ENCODE measurements around the gene EPHA5. TPM values are rescaled to one million over a fixed set of nuclear protein-coding genes. Genes with fewer than 3 reads are reported as not detected.

The EPHA5 gene
- total RNA-seq, 1 experiment from 2014 or later = 0.04 TPM

DNA sequence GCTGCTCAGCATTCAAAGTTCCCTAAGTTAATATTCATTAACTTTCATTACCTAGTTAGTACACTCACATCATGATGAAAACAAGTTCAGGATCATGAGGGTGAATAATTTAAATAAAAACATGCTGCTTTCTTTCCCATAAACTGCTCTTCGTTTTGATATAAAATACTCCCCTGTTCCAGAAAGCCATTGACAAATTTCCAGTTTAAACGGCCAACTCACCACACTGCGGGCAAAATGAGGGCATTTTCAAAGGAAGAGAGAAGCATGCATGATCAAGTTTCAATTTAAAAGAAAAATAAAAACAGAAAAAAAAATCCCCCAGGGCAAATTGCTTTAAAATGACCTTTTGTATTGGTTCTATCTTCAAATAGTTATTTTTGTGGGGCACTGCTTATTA is 69.6 kb downstream of the EPHA5 start (continued):
- TF ChIP-seq, protein P1, sequence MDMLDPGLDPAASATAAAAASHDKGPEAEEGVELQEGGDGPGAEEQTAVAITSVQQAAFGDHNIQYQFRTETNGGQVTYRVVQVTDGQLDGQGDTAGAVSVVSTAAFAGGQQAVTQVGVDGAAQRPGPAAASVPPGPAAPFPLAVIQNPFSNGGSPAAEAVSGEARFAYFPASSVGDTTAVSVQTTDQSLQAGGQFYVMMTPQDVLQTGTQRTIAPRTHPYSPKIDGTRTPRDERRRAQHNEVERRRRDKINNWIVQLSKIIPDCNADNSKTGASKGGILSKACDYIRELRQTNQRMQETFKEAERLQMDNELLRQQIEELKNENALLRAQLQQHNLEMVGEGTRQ (CRISPR knock-in tag; IDR thresholded peaks at IDR 0.05) = no peak
- TF ChIP-seq TEAD1 (CRISPR knock-in tag; IDR thresholded peaks at IDR 0.05) = no peak
- no peak for TF ChIP-seq ZNF671 (CRISPR knock-in tag; IDR thresholded peaks at IDR 0.05)
- no peak for TF ChIP-seq CREM (CRISPR knock-in tag; IDR thresholded peaks at IDR 0.05)
- TF ChIP-seq ESRRA (CRISPR knock-in tag; IDR thresholded peaks at IDR 0.05; ENCODE audit: borderline replicate concordance) = no peak
- TF ChIP-seq ELF4 (CRISPR knock-in tag; IDR thresholded peaks at IDR 0.05; ENCODE audit: low read depth) = no peak
- TF ChIP-seq, protein P2, sequence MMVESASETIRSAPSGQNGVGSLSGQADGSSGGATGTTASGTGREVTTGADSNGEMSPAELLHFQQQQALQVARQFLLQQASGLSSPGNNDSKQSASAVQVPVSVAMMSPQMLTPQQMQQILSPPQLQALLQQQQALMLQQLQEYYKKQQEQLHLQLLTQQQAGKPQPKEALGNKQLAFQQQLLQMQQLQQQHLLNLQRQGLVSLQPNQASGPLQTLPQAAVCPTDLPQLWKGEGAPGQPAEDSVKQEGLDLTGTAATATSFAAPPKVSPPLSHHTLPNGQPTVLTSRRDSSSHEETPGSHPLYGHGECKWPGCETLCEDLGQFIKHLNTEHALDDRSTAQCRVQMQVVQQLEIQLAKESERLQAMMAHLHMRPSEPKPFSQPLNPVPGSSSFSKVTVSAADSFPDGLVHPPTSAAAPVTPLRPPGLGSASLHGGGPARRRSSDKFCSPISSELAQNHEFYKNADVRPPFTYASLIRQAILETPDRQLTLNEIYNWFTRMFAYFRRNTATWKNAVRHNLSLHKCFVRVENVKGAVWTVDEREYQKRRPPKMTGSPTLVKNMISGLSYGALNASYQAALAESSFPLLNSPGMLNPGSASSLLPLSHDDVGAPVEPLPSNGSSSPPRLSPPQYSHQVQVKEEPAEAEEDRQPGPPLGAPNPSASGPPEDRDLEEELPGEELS (CRISPR knock-in tag; IDR thresholded peaks at IDR 0.05) = no peak
- TF ChIP-seq JAZF1 (CRISPR knock-in tag; IDR thresholded peaks at IDR 0.05) = no peak
- no peak for TF ChIP-seq SMAD4 (CRISPR knock-in tag; IDR thresholded peaks at IDR 0.05)
- no peak for TF ChIP-seq RORB (CRISPR knock-in tag; IDR thresholded peaks at IDR 0.05)
- no peak for TF ChIP-seq SOX15 (CRISPR knock-in tag; IDR thresholded peaks at IDR 0.05)

DNA sequence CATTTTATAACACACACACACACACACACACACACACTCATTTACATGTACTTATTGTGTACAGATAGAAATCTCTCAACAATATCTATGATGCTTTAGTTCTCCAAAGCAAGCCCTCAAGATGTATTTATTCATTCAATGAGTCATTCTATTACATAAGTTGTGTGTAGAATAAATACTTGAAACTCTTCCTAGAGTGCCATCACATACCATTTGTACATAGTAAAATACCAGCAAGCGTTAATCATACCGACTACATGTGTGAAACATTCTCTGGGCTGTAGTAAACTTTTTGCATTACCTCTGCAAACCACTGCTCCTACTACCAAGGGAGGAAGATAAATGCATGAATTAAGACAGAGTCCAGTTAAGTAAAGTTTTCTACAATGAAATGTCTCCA is 70.9 kb downstream of the EPHA5 start:
- DNase-seq (ENCODE audit: low spot score) (no peak), ATAC-seq (no peak)
- Mint-ChIP-seq H3K4me3 (no peak overlapping the region), H3K4me1 (0 out of 2 replicates have a peak, but pooled peaks cover 2% of the 10 kb centered on the region), H3K36me3 (no peaks in the 10 kb centered on the region), H3K9me3 (no peaks in the 10 kb centered on the region), H3K27ac (no peak overlapping the region), H3K27me3 (ENCODE audit: low read depth) (no peaks in the 10 kb centered on the region)
- POLR2A ChIA-PET = no interaction called here
- CTCF ChIA-PET = no interaction called here
- TF ChIP-seq ETV6 (CRISPR knock-in tag; IDR thresholded peaks at IDR 0.05) = no peak
- TF ChIP-seq, protein P3, sequence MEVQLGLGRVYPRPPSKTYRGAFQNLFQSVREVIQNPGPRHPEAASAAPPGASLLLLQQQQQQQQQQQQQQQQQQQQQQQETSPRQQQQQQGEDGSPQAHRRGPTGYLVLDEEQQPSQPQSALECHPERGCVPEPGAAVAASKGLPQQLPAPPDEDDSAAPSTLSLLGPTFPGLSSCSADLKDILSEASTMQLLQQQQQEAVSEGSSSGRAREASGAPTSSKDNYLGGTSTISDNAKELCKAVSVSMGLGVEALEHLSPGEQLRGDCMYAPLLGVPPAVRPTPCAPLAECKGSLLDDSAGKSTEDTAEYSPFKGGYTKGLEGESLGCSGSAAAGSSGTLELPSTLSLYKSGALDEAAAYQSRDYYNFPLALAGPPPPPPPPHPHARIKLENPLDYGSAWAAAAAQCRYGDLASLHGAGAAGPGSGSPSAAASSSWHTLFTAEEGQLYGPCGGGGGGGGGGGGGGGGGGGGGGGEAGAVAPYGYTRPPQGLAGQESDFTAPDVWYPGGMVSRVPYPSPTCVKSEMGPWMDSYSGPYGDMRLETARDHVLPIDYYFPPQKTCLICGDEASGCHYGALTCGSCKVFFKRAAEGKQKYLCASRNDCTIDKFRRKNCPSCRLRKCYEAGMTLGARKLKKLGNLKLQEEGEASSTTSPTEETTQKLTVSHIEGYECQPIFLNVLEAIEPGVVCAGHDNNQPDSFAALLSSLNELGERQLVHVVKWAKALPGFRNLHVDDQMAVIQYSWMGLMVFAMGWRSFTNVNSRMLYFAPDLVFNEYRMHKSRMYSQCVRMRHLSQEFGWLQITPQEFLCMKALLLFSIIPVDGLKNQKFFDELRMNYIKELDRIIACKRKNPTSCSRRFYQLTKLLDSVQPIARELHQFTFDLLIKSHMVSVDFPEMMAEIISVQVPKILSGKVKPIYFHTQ (CRISPR knock-in tag; IDR thresholded peaks at IDR 0.05) = no peak
- TF ChIP-seq RORB (CRISPR knock-in tag; IDR thresholded peaks at IDR 0.05) = no peak
- TF ChIP-seq NFYB (CRISPR knock-in tag; conservative IDR thresholded peaks at IDR 0.05; ENCODE audit: low read depth) = no peak

DNA sequence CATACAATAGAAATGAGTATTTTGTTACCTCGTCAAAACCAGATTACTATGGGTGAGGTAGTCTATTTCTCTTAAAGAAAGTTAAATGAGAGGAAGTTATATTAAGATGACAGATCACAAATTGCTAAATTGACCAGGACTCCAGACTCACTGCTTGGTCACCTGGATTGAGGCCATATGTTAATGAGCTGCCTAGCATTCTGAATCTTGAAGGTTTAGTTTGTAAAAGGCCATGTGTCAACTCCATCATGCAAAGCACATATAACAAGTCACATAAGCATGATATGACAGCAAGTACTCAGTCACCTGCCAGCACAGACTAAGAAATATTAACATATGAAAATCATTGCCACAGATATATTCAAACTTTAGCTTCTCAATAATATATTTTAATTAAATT is 72.6 kb downstream of the EPHA5 start:
- no peaks in the 10 kb centered on the region for H3K36me3 Mint-ChIP-seq
- no peak overlapping the region for H3K27ac Mint-ChIP-seq
- H3K27me3 Mint-ChIP-seq (ENCODE audit: low read depth) = no peaks in the 10 kb centered on the region
- ChIA-PET CTCF (no interaction called here), POLR2A (no interaction called here)
- DNase-seq (ENCODE audit: low spot score) (no peak), ATAC-seq (no peak)
- H3K4me1 Mint-ChIP-seq = peaks cover 13% of the 10 kb centered on the region
- H3K4me3 Mint-ChIP-seq = no peak overlapping the region
- no peaks in the 10 kb centered on the region for H3K9me3 Mint-ChIP-seq
- TF ChIP-seq, protein P4, sequence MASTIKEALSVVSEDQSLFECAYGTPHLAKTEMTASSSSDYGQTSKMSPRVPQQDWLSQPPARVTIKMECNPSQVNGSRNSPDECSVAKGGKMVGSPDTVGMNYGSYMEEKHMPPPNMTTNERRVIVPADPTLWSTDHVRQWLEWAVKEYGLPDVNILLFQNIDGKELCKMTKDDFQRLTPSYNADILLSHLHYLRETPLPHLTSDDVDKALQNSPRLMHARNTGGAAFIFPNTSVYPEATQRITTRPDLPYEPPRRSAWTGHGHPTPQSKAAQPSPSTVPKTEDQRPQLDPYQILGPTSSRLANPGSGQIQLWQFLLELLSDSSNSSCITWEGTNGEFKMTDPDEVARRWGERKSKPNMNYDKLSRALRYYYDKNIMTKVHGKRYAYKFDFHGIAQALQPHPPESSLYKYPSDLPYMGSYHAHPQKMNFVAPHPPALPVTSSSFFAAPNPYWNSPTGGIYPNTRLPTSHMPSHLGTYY (CRISPR knock-in tag; IDR thresholded peaks at IDR 0.05) = no peak
- TF ChIP-seq RORB (CRISPR knock-in tag; IDR thresholded peaks at IDR 0.05) (no peak), ZNF121 (CRISPR knock-in tag; IDR thresholded peaks at IDR 0.05) (no peak), PRRX2 (CRISPR knock-in tag; IDR thresholded peaks at IDR 0.05) (no peak), GRHL2 (CRISPR knock-in tag; IDR thresholded peaks at IDR 0.05; ENCODE audit: insufficient replicate concordance, severe bottlenecking) (no peak), OVOL2 (CRISPR knock-in tag; IDR thresholded peaks at IDR 0.05; ENCODE audit: borderline replicate concordance) (no peak), SOX15 (CRISPR knock-in tag; IDR thresholded peaks at IDR 0.05) (no peak), ZNF423 (CRISPR knock-in tag; IDR thresholded peaks at IDR 0.05) (no peak), FOXK1 (CRISPR knock-in tag; IDR thresholded peaks at IDR 0.05) (no peak), ELF4 (CRISPR knock-in tag; IDR thresholded peaks at IDR 0.05; ENCODE audit: low read depth) (no peak)
- TF ChIP-seq, protein P5, sequence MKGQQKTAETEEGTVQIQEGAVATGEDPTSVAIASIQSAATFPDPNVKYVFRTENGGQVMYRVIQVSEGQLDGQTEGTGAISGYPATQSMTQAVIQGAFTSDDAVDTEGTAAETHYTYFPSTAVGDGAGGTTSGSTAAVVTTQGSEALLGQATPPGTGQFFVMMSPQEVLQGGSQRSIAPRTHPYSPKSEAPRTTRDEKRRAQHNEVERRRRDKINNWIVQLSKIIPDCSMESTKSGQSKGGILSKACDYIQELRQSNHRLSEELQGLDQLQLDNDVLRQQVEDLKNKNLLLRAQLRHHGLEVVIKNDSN (CRISPR knock-in tag; IDR thresholded peaks at IDR 0.05) = no peak
- TF ChIP-seq, protein P6, sequence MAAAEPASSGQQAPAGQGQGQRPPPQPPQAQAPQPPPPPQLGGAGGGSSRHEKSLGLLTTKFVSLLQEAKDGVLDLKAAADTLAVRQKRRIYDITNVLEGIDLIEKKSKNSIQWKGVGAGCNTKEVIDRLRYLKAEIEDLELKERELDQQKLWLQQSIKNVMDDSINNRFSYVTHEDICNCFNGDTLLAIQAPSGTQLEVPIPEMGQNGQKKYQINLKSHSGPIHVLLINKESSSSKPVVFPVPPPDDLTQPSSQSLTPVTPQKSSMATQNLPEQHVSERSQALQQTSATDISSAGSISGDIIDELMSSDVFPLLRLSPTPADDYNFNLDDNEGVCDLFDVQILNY (CRISPR knock-in tag; IDR thresholded peaks at IDR 0.05) = no peak
- TF ChIP-seq, protein P7, sequence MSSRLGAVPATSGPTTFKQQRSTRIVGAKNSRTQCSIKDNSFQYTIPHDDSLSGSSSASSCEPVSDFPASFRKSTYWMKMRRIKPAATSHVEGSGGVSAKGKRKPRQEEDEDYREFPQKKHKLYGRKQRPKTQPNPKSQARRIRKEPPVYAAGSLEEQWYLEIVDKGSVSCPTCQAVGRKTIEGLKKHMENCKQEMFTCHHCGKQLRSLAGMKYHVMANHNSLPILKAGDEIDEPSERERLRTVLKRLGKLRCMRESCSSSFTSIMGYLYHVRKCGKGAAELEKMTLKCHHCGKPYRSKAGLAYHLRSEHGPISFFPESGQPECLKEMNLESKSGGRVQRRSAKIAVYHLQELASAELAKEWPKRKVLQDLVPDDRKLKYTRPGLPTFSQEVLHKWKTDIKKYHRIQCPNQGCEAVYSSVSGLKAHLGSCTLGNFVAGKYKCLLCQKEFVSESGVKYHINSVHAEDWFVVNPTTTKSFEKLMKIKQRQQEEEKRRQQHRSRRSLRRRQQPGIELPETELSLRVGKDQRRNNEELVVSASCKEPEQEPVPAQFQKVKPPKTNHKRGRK (CRISPR knock-in tag; IDR thresholded peaks at IDR 0.05; ENCODE audit: borderline replicate concordance) = no peak

Data from WTC11 (cell line).